GM21825 (cell line): ENCODE results near the gene SIVA1.

Experiments used
- ATAC-seq: cut with Tn5 transposase; IDR thresholded peaks from one replicate; pipeline ENCODE4 v1.9.1; 2021; ENCODE audit warnings: mild to moderate bottlenecking, moderate library complexity; ENCODE audit not compliant: unreplicated experiment

The SIVA1 gene

GRCh38 chr14:104769324-104770071, 16.6 kb downstream of the SIVA1 start:
- no peak for ATAC-seq

GRCh38 chr14:104770072-104770579, 17.2 kb downstream of the SIVA1 start:
- ATAC-seq, result no peak

- no peak for ATAC-seq
Measured at GRCh38 chr14:104770851-104771272, 17.9 kb downstream of the SIVA1 start.

- no peak for ATAC-seq
Measured at GRCh38 chr14:104771374-104771773, 18.4 kb downstream of the SIVA1 start.

- no peak for ATAC-seq
Measured at GRCh38 chr14:104771918-104772706, 19.2 kb downstream of the SIVA1 start.

- no peak for ATAC-seq
Measured at GRCh38 chr14:104772707-104773504, 20.0 kb downstream of the SIVA1 start.

- ATAC-seq, result no peak
Measured at GRCh38 chr14:104773505-104774452, 20.8 kb downstream of the SIVA1 start.

GRCh38 chr14:104774453-104775072, 21.6 kb downstream of the SIVA1 start:
- no peak for ATAC-seq

GRCh38 chr14:104775073-104775489, 22.1 kb downstream of the SIVA1 start:
- no peak for ATAC-seq

- no peak for ATAC-seq
Measured at GRCh38 chr14:104776481-104776880, 23.5 kb downstream of the SIVA1 start.

GRCh38 chr14:104776961-104777807, 24.2 kb downstream of the SIVA1 start:
- ATAC-seq, result no peak

GRCh38 chr14:104777808-104778249, 24.9 kb downstream of the SIVA1 start:
- no peak for ATAC-seq

GRCh38 chr14:104778694-104779331, 25.9 kb downstream of the SIVA1 start:
- ATAC-seq, result no peak

GRCh38 chr14:104779776-104780512, 27.0 kb downstream of the SIVA1 start:
- no peak for ATAC-seq

GRCh38 chr14:104780513-104781030, 27.6 kb downstream of the SIVA1 start:
- ATAC-seq, result no peak

- ATAC-seq, result no peak
Measured at GRCh38 chr14:104781271-104782077, 28.5 kb downstream of the SIVA1 start.
